HK-2 (cell line): Measurements from ENCODE around the gene TNFRSF8.
A peak's percentile ranks its signal among the peaks of the same experiment; 100 is the strongest.

Experiments used
- DNase-seq: peaks from one replicate; pipeline ENCODE4 v3.0.0-alpha.2; 2018; ENCODE audit not compliant: unreplicated experiment

The TNFRSF8 gene

GRCh38 chr1:12113433-12114339 lies 50.6 kb downstream of the TNFRSF8 start:
- no peak for DNase-seq

GRCh38 chr1:12114340-12114683 lies 51.2 kb downstream of the TNFRSF8 start:
- DNase-seq = no peak

- DNase-seq = no peak
Observed at GRCh38 chr1:12114916-12115315, 51.8 kb downstream of the TNFRSF8 start.

GRCh38 chr1:12121212-12122003 lies 58.3 kb downstream of the TNFRSF8 start:
- DNase-seq = no peak

- no peak for DNase-seq
Observed at GRCh38 chr1:12123172-12123571, 60.1 kb downstream of the TNFRSF8 start.

GRCh38 chr1:12124693-12125421 lies 61.8 kb downstream of the TNFRSF8 start:
- DNase-seq = peak; percentile 73

GRCh38 chr1:12125422-12126355 lies 62.6 kb downstream of the TNFRSF8 start:
- no peak for DNase-seq

- no peak for DNase-seq
Observed at GRCh38 chr1:12126781-12127180, 63.7 kb downstream of the TNFRSF8 start.

- no peak for DNase-seq
Observed at GRCh38 chr1:12127206-12127810, 64.2 kb downstream of the TNFRSF8 start.

GRCh38 chr1:12128120-12128519 lies 65.0 kb downstream of the TNFRSF8 start:
- DNase-seq = no peak

GRCh38 chr1:12129624-12130023 lies 66.5 kb downstream of the TNFRSF8 start:
- DNase-seq = no peak

GRCh38 chr1:12130466-12131130 lies 67.5 kb downstream of the TNFRSF8 start:
- DNase-seq = no peak

- no peak for DNase-seq
Observed at GRCh38 chr1:12132078-12132477, 69.0 kb downstream of the TNFRSF8 start.

- DNase-seq = no peak
Observed at GRCh38 chr1:12134716-12135115, 71.6 kb downstream of the TNFRSF8 start.

GRCh38 chr1:12135612-12136011 lies 72.5 kb downstream of the TNFRSF8 start:
- DNase-seq = no peak

GRCh38 chr1:12136916-12137610 lies 74.0 kb downstream of the TNFRSF8 start:
- no peak for DNase-seq

GRCh38 chr1:12138196-12139168 lies 75.4 kb downstream of the TNFRSF8 start:
- DNase-seq = no peak

- DNase-seq = no peak
Observed at GRCh38 chr1:12140016-12140415, 76.9 kb downstream of the TNFRSF8 start.
